Left forelimb (tissue), 1 donor: ENCODE data around the gene SUGT1.

Experiments used
- DNase-seq: peaks from one replicate; pipeline ENCODE4 v3.0.0-alpha.2; 2018; ENCODE audit warnings: low spot score

Gene SUGT1

DNA sequence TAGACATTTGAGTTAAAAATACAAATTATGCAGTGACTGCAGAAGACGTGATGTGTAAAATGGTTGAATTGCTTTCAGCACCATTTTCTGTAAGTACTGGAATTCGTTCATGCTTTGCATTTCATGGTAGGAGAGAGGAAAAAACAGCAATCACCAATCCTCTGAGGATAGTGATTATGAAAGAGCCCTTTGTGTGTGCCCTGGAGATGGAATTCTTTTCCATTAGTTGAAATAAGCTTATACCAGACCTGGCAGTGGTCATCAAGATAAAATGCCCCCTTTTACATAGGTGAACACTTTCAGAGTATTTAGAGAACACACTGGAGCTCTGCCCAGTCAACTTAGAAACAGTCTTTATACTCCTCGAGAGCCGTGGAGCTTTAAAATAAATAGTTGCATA is 85.3 kb downstream of the SUGT1 start:
- DNase-seq = no peak

GRCh38 chr13:52738719-52739467 is 86.3 kb downstream of the SUGT1 start:
- DNase-seq = peak; percentile 68

DNA sequence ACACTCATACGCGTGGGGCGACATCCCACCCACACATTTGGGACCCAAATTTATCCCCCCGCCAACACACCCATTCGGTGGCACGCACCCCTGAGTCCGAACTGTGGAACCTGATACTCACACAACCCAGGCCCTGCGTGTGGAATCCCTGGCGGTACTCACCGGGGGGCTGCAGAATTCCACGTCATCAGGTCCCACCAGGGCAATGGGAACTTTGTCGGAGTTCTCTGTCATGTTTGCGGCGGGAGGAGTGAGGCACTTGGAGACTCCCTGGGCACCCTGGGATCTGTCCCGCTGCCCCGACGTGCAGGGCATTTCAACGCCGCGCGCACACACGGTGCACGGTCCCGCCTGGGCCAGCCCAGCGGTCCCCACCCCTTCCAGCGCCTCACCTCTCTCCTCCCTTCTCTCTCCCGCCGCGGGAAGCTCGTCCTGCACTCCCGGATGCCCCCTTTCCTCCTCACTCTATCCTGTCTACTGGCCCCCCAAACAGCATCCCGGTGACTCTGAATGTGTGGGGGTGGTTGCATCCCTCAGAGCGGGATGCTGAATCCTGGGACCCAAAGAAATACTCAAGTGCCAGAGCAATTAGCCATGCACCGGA is 86.9 kb downstream of the SUGT1 start, which contains the start of gene CNMD:
TSS of gene CNMD (minus strand) at position 353 of the 604 bp plus-strand sequence. CDS start at position 234, 119 bp downstream.
- no peak for DNase-seq

GRCh38 chr13:52743569-52743968 is 90.9 kb downstream of the SUGT1 start:
- DNase-seq = no peak

- no peak for DNase-seq
Measured at GRCh38 chr13:52743988-52744387, 91.4 kb downstream of the SUGT1 start.

DNA sequence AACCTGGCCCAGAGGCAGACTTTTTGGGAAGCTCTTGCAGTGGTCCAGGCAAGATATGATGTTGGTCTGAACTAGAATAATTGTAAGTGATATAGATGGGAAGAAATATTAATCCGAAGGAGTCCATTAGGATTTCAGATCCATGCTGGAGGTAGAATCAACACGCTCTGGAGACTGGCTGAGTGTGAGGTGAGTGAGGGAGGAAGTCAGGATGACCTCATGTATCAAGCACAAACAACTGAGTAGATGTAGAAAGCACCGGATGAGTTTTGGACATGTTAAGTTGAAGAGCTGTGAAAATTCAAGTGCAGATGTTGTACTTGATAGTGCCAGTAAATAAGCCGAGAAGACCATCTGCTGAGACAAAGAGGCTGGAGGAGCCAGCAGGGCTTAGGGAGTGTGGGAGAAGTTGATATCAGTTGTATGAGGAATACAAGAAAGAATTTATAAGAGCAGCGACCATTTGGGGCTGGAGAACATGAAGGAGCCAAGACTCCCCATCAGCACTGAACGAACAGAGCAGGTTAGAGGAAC is 92.3 kb downstream of the SUGT1 start:
- no peak for DNase-seq

GRCh38 chr13:52746141-52746540 is 93.5 kb downstream of the SUGT1 start:
- no peak for DNase-seq

DNA sequence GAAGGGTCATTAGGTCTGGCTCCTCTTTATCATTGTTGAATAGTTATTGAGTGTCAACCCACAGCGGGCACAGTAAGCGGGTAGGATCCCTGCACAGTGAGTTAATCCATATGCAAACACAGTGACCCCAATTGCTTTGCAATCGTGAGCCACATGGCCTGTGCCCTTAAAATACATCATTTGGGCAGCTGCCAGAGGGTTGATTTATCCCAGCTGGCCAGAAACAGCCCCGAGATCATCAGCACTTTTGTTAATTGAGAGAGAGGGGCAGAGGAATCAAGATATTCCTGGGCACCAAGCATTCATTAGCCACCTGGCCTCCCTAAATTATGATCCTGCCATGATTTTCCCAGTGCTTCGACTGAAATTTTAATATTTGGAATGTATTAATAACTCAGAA is 96.8 kb downstream of the SUGT1 start:
- DNase-seq = no peak
